GM23248 (cell line): ENCODE results near the gene ZC3H7A.
"Not testable (repeated sequence)": the region's sequence is repeated elsewhere in the genome, so short reads cannot be mapped to it uniquely, and the experiment has no call there.

Source experiments
- EZH2 ChIP-seq: fragments of 200-600 bp; sonication (generic); IDR thresholded peaks from 2 replicates; pipeline ENCODE4 v1.6.1; 2018; ENCODE audit warnings: antibody characterized with exemption, mild to moderate bottlenecking; ENCODE audit not compliant: insufficient read depth, poor library complexity, severe bottlenecking
- EZH2phosphoT487 ChIP-seq: fragments of 200-600 bp; sonication (generic); IDR thresholded peaks from 2 replicates; pipeline ENCODE4 v1.6.1; 2018; ENCODE audit warnings: antibody characterized with exemption, moderate library complexity, mild to moderate bottlenecking, low read depth; ENCODE audit not compliant: insufficient read depth

GRCh38 chr16:11825520-11826165, 28.6 kb upstream of the ZC3H7A start:
- TF ChIP-seq EZH2, EZH2phosphoT487: not testable (repeated sequence)
